Measurements from ENCODE around the gene ENO3. TPM values are rescaled to one million over a fixed set of nuclear protein-coding genes. Genes with fewer than 3 reads are reported as not detected.

The ENO3 gene
- total RNA-seq, 6 experiments from 2014 or later = 1.9 to 4.6 (median 3.2) TPM

- TF ChIP-seq CTCF (IDR thresholded peaks at IDR 0.05) = peak; percentile 39; the same call in 1 of the 2 replicates
- Mint-ChIP-seq H3K36me3 (ENCODE audit: low read depth) (peaks cover 22% of the 10 kb centered on the region), H3K9me3 (no peaks in the 10 kb centered on the region), H3K4me3 (no peak overlapping the region), H3K4me1 (ENCODE audit: low read depth) (peaks cover 23% of the 10 kb centered on the region), H3K27ac (peak overlapping the region; percentile 48; the same call in 1 of the 2 replicates), H3K27me3 (ENCODE audit: insufficient read depth) (peaks cover 2% of the 10 kb centered on the region)
- DNase-seq = no peak
These were observed 16.5 kb upstream of the ENO3 start for GRCh38 chr17:4934173-4934979.

GRCh38 chr17:4935650-4936049 lies 15.3 kb upstream of the ENO3 start:
- TF ChIP-seq CTCF (IDR thresholded peaks at IDR 0.05) = no peak
- H3K36me3 Mint-ChIP-seq (ENCODE audit: low read depth) = peaks cover 21% of the 10 kb centered on the region
- no peak overlapping the region for H3K4me3 Mint-ChIP-seq
- H3K27ac Mint-ChIP-seq = no peak overlapping the region
- no peaks in the 10 kb centered on the region for H3K9me3 Mint-ChIP-seq
- H3K4me1 Mint-ChIP-seq (ENCODE audit: low read depth) = peaks cover 23% of the 10 kb centered on the region
- no peak for DNase-seq
- H3K27me3 Mint-ChIP-seq (ENCODE audit: insufficient read depth) = peaks cover 8% of the 10 kb centered on the region

- H3K9me3 Mint-ChIP-seq = no peaks in the 10 kb centered on the region
- DNase-seq = no peak
- peaks cover 30% of the 10 kb centered on the region for H3K4me1 Mint-ChIP-seq (ENCODE audit: low read depth)
- no peak for TF ChIP-seq CTCF (IDR thresholded peaks at IDR 0.05)
- H3K36me3 Mint-ChIP-seq (ENCODE audit: low read depth) = peaks cover 21% of the 10 kb centered on the region
- H3K27ac Mint-ChIP-seq = no peak overlapping the region
- no peak overlapping the region for H3K4me3 Mint-ChIP-seq
- H3K27me3 Mint-ChIP-seq (ENCODE audit: insufficient read depth) = peaks cover 8% of the 10 kb centered on the region
These were observed 14.5 kb upstream of the ENO3 start for GRCh38 chr17:4936436-4936835.

GRCh38 chr17:4937553-4937952 lies 13.4 kb upstream of the ENO3 start:
- Mint-ChIP-seq H3K9me3 (no peaks in the 10 kb centered on the region), H3K36me3 (ENCODE audit: low read depth) (peaks cover 27% of the 10 kb centered on the region), H3K4me1 (ENCODE audit: low read depth) (peaks cover 41% of the 10 kb centered on the region), H3K27ac (no peak overlapping the region), H3K27me3 (ENCODE audit: insufficient read depth) (peaks cover 8% of the 10 kb centered on the region), H3K4me3 (no peak overlapping the region)
- TF ChIP-seq CTCF (IDR thresholded peaks at IDR 0.05) = no peak
- DNase-seq = no peak

GRCh38 chr17:4938069-4938491 lies 12.8 kb upstream of the ENO3 start:
- TF ChIP-seq CTCF (IDR thresholded peaks at IDR 0.05) = no peak
- Mint-ChIP-seq H3K27me3 (ENCODE audit: insufficient read depth) (peaks cover 8% of the 10 kb centered on the region), H3K36me3 (ENCODE audit: low read depth) (peaks cover 31% of the 10 kb centered on the region), H3K4me3 (peak overlapping the region; percentile 95), H3K9me3 (no peaks in the 10 kb centered on the region), H3K4me1 (ENCODE audit: low read depth) (peaks cover 46% of the 10 kb centered on the region), H3K27ac (no peak overlapping the region)
- no peak for DNase-seq

All from HFFc6 (cell line).